GM12891 (cell line): Measurements from ENCODE around the gene PSMA1.

Source experiments
- POLR2A ChIP-seq: IDR thresholded peaks from 2 replicates; pipeline ENCODE4 v1.6.1; 2011; ENCODE audit warnings: low read depth, low read length, control low read depth
- POLR2AphosphoS5 ChIP-seq: IDR thresholded peaks from 2 replicates; pipeline ENCODE4 v1.6.1; 2011; ENCODE audit warnings: low read depth, low read length, control low read depth
- POU2F2 ChIP-seq: IDR thresholded peaks from 2 replicates; pipeline ENCODE4 v1.6.1; 2011; ENCODE audit warnings: low read depth, mild to moderate bottlenecking, control low read depth, low read length, moderate library complexity
- TAF1 ChIP-seq: IDR thresholded peaks from 2 replicates; pipeline ENCODE4 v1.6.1; 2011; ENCODE audit warnings: low read depth, low read length, control low read depth

DNA sequence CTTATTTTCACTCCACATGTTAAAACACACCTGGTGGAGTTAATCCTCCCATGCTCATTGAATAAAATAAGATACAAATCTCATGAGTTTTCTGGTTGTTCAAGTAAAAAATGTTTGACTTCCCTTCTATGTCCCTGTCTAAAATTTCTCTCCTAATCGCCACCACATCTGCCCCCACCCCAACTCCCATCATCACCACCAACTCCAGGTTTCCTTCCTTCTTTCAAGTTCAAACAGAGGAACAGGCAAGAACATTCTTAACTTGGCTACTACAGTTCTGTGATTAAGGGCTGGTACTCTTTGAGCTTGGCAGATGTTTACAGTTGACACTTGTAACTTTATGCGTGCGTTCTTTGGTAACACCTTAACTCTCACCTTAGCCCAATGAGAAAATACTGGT, 9.1 kb upstream of the PSMA1 start:
- TF ChIP-seq POLR2A: no peak
- TF ChIP-seq TAF1: no peak
- no peak for TF ChIP-seq POU2F2
- no peak for TF ChIP-seq POLR2AphosphoS5
